Jurkat, Clone E6-1 (cell line): ENCODE results near the gene SLC11A1.

Experiments
- DNase-seq: peaks from one replicate; pipeline ENCODE4 v3.0.0-alpha.2; 2011; ENCODE audit warnings: low read depth, low spot score
- H3K4me3 ChIP-seq: 2 replicates; pipeline ENCODE4 v1.5.1; 2011; ENCODE audit warnings: mild to moderate bottlenecking, low read length, control low read depth, moderate library complexity

The SLC11A1 gene

GRCh38 chr2:218389333-218390150 is 7.5 kb downstream of the SLC11A1 start:
- H3K4me3 ChIP-seq = no peak overlapping the region
- no peak for DNase-seq

GRCh38 chr2:218391202-218391601 is 9.1 kb downstream of the SLC11A1 start:
- H3K4me3 ChIP-seq = no peak overlapping the region
- DNase-seq = no peak

GRCh38 chr2:218392459-218392858 is 10.4 kb downstream of the SLC11A1 start:
- no peak for DNase-seq

GRCh38 chr2:218392891-218393462 is 10.9 kb downstream of the SLC11A1 start:
- H3K4me3 ChIP-seq = no peak overlapping the region
- DNase-seq = no peak

More at GRCh38 chr2:218392459-218392858, 10.4 kb downstream of the SLC11A1 start:
- H3K4me3 ChIP-seq = no peak overlapping the region

GRCh38 chr2:218393750-218394290 is 11.7 kb downstream of the SLC11A1 start:
- no peak for DNase-seq
- H3K4me3 ChIP-seq = no peak overlapping the region

GRCh38 chr2:218394298-218395089 is 12.4 kb downstream of the SLC11A1 start:
- no peak for DNase-seq
- no peak overlapping the region for H3K4me3 ChIP-seq

- DNase-seq = no peak
- H3K4me3 ChIP-seq = no peak overlapping the region
Observed at GRCh38 chr2:218395090-218395444, 13.0 kb downstream of the SLC11A1 start.

- no peak for DNase-seq
- peak overlapping the region; percentile 72 for H3K4me3 ChIP-seq
Observed at GRCh38 chr2:218395456-218395825, 13.4 kb downstream of the SLC11A1 start.

GRCh38 chr2:218395826-218396687 is 14.0 kb downstream of the SLC11A1 start:
- H3K4me3 ChIP-seq = peak overlapping the region; percentile 72
- DNase-seq = peak; percentile 96

GRCh38 chr2:218396688-218397462 is 14.8 kb downstream of the SLC11A1 start:
- peak; percentile 86 for DNase-seq
- H3K4me3 ChIP-seq = peak overlapping the region; percentile 72

- H3K4me3 ChIP-seq = peak overlapping the region; percentile 72
- DNase-seq = no peak
Observed at GRCh38 chr2:218397463-218397819, 15.4 kb downstream of the SLC11A1 start.

GRCh38 chr2:218397820-218398436 is 15.9 kb downstream of the SLC11A1 start:
- peak overlapping the region; percentile 72 for H3K4me3 ChIP-seq
- peak; percentile 74 for DNase-seq

- no peak for DNase-seq
- peak overlapping the region; percentile 72 for H3K4me3 ChIP-seq
Observed at GRCh38 chr2:218398437-218399390, 16.6 kb downstream of the SLC11A1 start.

- DNase-seq = peak; percentile 94
- peak within 1 kb of the TSS; percentile 70 for H3K4me3 ChIP-seq
Observed at GRCh38 chr2:218399391-218400166, 17.5 kb downstream of the SLC11A1 start, which contains the start of gene CTDSP1. Gene CTDSP1 (plus strand): TSS chr2:218399868. CDS start chr2:218400091, 223 bp downstream.

- DNase-seq = no peak
- peak overlapping the region; percentile 70 for H3K4me3 ChIP-seq
Observed at GRCh38 chr2:218400167-218400929, 18.3 kb downstream of the SLC11A1 start.
